Subcutaneous preadipocyte (primary cell): ENCODE data around the gene RPL11. TPM values are rescaled to one million over a fixed set of nuclear protein-coding genes. Genes with fewer than 3 reads are reported as not detected.

Experiments
- total RNA-seq: library from RNA; depleted of rRNA; stranded (reverse); fragments of >200 nt; gene quantifications from 2 replicates; pipeline ENCODE4 v1.2.3, GENCODE V29; 2012

RPL11 gene
- total RNA-seq: 559 and 984 TPM in 2 replicates

GRCh38 chr1:23691499-23692307, at the start of gene RPL11:
Gene RPL11 (plus strand): TSS chr1:23691806. CDS start chr1:23691824, 18 bp downstream.

DNA sequence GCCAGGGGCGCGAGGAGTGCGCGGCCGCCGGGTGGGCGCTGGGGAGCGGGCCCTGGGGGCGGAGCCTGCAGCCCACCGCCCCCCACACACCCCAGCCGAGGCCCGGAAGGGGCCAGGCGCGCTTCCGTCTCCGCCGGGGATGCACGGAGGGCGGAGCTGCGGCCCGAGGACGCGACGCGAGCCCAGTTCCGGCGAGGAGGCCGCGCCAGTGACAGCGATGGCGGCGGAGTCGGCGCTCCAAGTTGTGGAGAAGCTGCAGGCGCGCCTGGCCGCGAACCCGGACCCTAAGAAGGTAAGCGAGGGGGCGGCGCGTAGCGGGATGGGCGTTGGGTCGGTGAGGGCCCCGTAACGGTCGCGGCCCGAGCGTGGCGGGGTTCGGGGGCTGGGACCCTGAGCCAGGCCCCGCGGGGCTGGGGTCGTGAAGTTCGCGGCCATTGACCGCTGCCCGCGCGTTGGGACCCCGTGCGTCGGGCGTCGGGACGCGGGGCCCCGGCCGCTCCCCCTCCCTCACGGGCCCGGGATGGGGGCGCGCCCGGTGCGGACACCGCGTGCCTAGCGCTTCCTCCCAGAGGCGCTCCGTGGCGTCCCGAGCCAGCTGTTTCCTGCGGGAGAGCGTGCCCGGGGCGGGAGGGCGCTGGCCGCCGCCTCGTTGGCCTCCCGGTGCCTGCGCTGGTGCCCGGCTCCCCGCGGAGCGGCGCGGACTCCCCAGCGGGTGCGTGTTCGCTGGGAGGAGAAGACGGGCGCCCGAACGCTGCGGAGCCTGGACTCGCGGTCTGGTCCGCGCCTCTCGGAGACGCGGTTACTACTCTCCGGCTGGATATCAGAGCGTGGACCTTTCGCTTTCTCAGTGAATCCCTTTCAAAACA, 51.9 kb downstream of the RPL11 start, which contains the start of gene ELOA:
ELOA (plus strand) TSS at position 185 of the 866 bp plus-strand sequence; CDS start at position 218, 33 bp downstream.

Other genes starting within 250 kb of the RPL11 start
- 39.9 and 68.0 TPM in 2 replicates for gene ASAP3, start 207.6 kb upstream of the RPL11 start, total RNA-seq
- gene E2F2, start 160.6 kb upstream of the RPL11 start, total RNA-seq: 2.2 and 3.1 TPM in 2 replicates
- gene ID3, start 132.3 kb upstream of the RPL11 start, total RNA-seq: 10.4 and 18.4 TPM in 2 replicates
- 29.4 and 53.2 TPM in 2 replicates for gene ELOA, start 51.7 kb downstream of the RPL11 start, total RNA-seq
- gene PITHD1, start 86.6 kb downstream of the RPL11 start, total RNA-seq: 23.1 and 25.4 TPM in 2 replicates
- 43.0 and 55.3 TPM in 2 replicates for gene LYPLA2, start 99.3 kb downstream of the RPL11 start, total RNA-seq
- gene GALE, start 108.9 kb downstream of the RPL11 start, total RNA-seq: 20.6 and 36.4 TPM in 2 replicates
- gene HMGCL, start 133.6 kb downstream of the RPL11 start, total RNA-seq: 24.8 and 29.8 TPM in 2 replicates
- gene FUCA1, start 176.5 kb downstream of the RPL11 start, total RNA-seq: 1.2 and 1.5 TPM in 2 replicates
- not detected in 2 replicates for gene CNR2, start 221.6 kb downstream of the RPL11 start, total RNA-seq